Keratinocyte (primary cell): ENCODE results near the gene SHQ1. TPM values are rescaled to one million over a fixed set of nuclear protein-coding genes. Genes with fewer than 3 reads are reported as not detected.

Experiments
- DNase-seq: peaks from one replicate; pipeline ENCODE4 v3.0.0-alpha.2; 2011; ENCODE audit warnings: low read depth, missing footprints, low spot score
- FAIRE-seq: peaks from 2 replicates; lab custom pipeline; 2011; peaks lifted over from hg19 to GRCh38; lab: Jason Lieb, UNC
- H2AFZ ChIP-seq: 2 replicates; pipeline ENCODE4 v1.6.0; 2012; ENCODE audit warnings: low read length, control low read depth, inconsistent platforms; ENCODE audit not compliant: control insufficient read depth
- H3K27ac ChIP-seq: 2 replicates; pipeline ENCODE4 v1.5.1; 2011; ENCODE audit warnings: low read length; ENCODE audit not compliant: control insufficient read depth, insufficient read depth
- H3K27me3 ChIP-seq: 3 replicates; pipeline ENCODE4 v1.6.0; 2011; ENCODE audit warnings: low read length; ENCODE audit not compliant: control insufficient read depth, insufficient read depth; ENCODE audit errors: extremely low read depth
- H3K36me3 ChIP-seq, 2 experiments: 2 replicates in 1 of 2; 3 replicates in 1 of 2; pipeline ENCODE4 v1.5.1; 2011; ENCODE audit warnings: low read length in 2 of 2, mild to moderate bottlenecking in 1 of 2; ENCODE audit not compliant: control insufficient read depth in 2 of 2, insufficient read depth in 2 of 2; ENCODE audit errors: extremely low read depth in 1 of 2
- H3K4me1 ChIP-seq: 3 replicates; pipeline ENCODE4 v1.5.1; 2011; ENCODE audit warnings: low read length; ENCODE audit not compliant: control insufficient read depth, insufficient read depth; ENCODE audit errors: extremely low read depth
- H3K4me2 ChIP-seq: 3 replicates; pipeline ENCODE4 v1.6.0; 2011; ENCODE audit warnings: low read depth, low read length; ENCODE audit not compliant: control insufficient read depth, insufficient read depth; ENCODE audit errors: extremely low read depth
- H3K4me3 ChIP-seq, 3 experiments: fragments of 200-600 bp in 1 of 3; sonication (generic) in 1 of 3; 2 replicates in 2 of 3; 3 replicates in 1 of 3; pipeline ENCODE4 v1.5.1; 2011 to 2016; ENCODE audit warnings: low read length in 3 of 3, mild to moderate bottlenecking in 3 of 3, control low read depth in 2 of 3, inconsistent platforms in 1 of 3, low read depth in 1 of 3, mixed read lengths in 1 of 3, mixed run types in 1 of 3, moderate library complexity in 1 of 3; ENCODE audit not compliant: control insufficient read depth in 2 of 3, insufficient read depth in 2 of 3; ENCODE audit errors: extremely low read depth in 1 of 3
- H3K79me2 ChIP-seq: 2 replicates; pipeline ENCODE4 v1.6.0; 2012; ENCODE audit warnings: low read length; ENCODE audit not compliant: control insufficient read depth, insufficient read depth
- H3K9ac ChIP-seq: 3 replicates; pipeline ENCODE4 v1.6.0; 2011; ENCODE audit warnings: low read length; ENCODE audit not compliant: control insufficient read depth, insufficient read depth; ENCODE audit errors: extremely low read depth
- H3K9me1 ChIP-seq: 3 replicates; pipeline ENCODE4 v1.6.0; 2011; ENCODE audit warnings: low read length; ENCODE audit not compliant: control insufficient read depth, insufficient read depth; ENCODE audit errors: extremely low read depth
- H3K9me3 ChIP-seq: 2 replicates; pipeline ENCODE4 v1.5.1; 2012; ENCODE audit warnings: low read depth, low read length; ENCODE audit not compliant: control insufficient read depth
- H4K20me1 ChIP-seq: 3 replicates; pipeline ENCODE4 v1.6.0; 2011; ENCODE audit warnings: low read length; ENCODE audit not compliant: control insufficient read depth, insufficient read depth; ENCODE audit errors: extremely low read depth
- EZH2 ChIP-seq: IDR thresholded peaks from one replicate; pipeline ENCODE4 v1.6.1; 2012; ENCODE audit warnings: inconsistent platforms, mild to moderate bottlenecking, low read length, moderate library complexity
- dilution Hi-C: fragments of 300-500 bp; cut with MboI; formaldehyde crosslinking; loops from one replicate; pipeline ENCODE4 v1.7.0; 2020; ENCODE audit warnings: low sequenced_read_pairs; ENCODE audit not compliant: extremely low pct_ligation_motif_present
- polyA plus RNA-seq, 5 experiments: library from polyadenylated mRNA; depleted of rRNA in 3 of 5; stranded (reverse) in 3 of 5; stranded (forward) in 1 of 5; unstranded in 1 of 5; fragments of >200 nt; gene quantifications; 1 replicate in 1 of 5; 2 replicates in 3 of 5; 3 replicates in 1 of 5; pipeline versions ENCODE4 v1.2.1 to v1.2.3, GENCODE V29; 2011 to 2012; ENCODE audit warnings: missing spikeins in 2 of 5, low read depth in 1 of 5, low replicate concordance in 1 of 5
- TF ChIP-seq, protein P1 (sequence below), 3 experiments: IDR thresholded peaks in 1 of 3; conservative IDR thresholded peaks in 1 of 3; optimal IDR thresholded peaks in 1 of 3; 2 replicates in 2 of 3; 3 replicates in 1 of 3; pipeline versions ENCODE3 to v1.5.1; 2011; ENCODE audit warnings: low read length in 3 of 3, mild to moderate bottlenecking in 3 of 3, moderate library complexity in 2 of 3, control low read depth in 1 of 3, inconsistent platforms in 1 of 3; ENCODE audit not compliant: insufficient read depth in 2 of 3; ENCODE audit errors: extremely low read depth in 1 of 3

Gene SHQ1
- polyA plus RNA-seq, 1 donor (not counting 4 experiments of a cell fraction or from before 2014, with no cell fraction given): 17.7 TPM

DNA sequence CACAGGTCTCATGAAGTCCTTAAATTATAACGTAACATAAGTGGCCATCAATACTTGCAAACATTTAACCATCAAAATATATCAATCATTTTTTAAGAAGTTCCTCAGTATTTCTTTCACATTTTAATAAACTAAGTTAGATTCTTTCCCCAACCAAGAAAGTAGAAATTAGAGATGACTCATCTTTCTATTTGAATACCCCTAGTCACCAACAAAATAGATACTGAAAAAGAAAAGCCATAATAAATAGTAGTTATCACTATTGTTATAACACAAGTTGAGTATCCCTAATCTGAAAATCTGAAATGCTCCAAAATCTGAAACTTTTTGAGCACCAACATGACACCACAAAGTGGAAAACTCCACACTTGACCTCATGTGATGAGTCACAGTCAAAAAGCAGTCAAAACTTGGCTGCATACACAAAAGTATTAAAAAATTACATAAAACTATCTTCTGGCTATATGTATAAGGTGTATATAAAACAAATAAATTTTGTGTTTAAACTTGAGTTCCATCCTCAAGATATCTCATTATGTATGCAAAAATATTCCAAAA, 3.7 kb downstream of the SHQ1 start:
- no peaks in the 10 kb centered on the region for H3K9me1 ChIP-seq
- peaks cover 24% of the 10 kb centered on the region for H3K79me2 ChIP-seq
- H3K9ac ChIP-seq: no peak overlapping the region
- no peak overlapping the region for H3K4me2 ChIP-seq
- H4K20me1 ChIP-seq: no peaks in the 10 kb centered on the region
- FAIRE-seq: no peak
- dilution Hi-C loops: no loop called here
- H3K4me3 ChIP-seq: no peak overlapping the region
- H3K27me3 ChIP-seq: no peaks in the 10 kb centered on the region
- H3K4me1 ChIP-seq: peaks cover 16% of the 10 kb centered on the region
- DNase-seq: no peak
- TF ChIP-seq, protein P1, sequence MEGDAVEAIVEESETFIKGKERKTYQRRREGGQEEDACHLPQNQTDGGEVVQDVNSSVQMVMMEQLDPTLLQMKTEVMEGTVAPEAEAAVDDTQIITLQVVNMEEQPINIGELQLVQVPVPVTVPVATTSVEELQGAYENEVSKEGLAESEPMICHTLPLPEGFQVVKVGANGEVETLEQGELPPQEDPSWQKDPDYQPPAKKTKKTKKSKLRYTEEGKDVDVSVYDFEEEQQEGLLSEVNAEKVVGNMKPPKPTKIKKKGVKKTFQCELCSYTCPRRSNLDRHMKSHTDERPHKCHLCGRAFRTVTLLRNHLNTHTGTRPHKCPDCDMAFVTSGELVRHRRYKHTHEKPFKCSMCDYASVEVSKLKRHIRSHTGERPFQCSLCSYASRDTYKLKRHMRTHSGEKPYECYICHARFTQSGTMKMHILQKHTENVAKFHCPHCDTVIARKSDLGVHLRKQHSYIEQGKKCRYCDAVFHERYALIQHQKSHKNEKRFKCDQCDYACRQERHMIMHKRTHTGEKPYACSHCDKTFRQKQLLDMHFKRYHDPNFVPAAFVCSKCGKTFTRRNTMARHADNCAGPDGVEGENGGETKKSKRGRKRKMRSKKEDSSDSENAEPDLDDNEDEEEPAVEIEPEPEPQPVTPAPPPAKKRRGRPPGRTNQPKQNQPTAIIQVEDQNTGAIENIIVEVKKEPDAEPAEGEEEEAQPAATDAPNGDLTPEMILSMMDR (optimal IDR thresholded peaks at IDR 0.05 in 1 of 3, IDR thresholded peaks at IDR 0.05 in 1 of 3, conservative IDR thresholded peaks at IDR 0.05 in 1 of 3; ENCODE audit: extremely low read depth in 1 of 3, insufficient read depth in 2 of 3, low read length in 3 of 3): no peak
- TF ChIP-seq EZH2: no peak
- peaks cover 2 to 3% of the 10 kb centered on the region in 2 experiments for H3K36me3 ChIP-seq
- H3K27ac ChIP-seq: no peak overlapping the region
- H2AFZ ChIP-seq: no peak overlapping the region
- H3K9me3 ChIP-seq: no peaks in the 10 kb centered on the region

DNA sequence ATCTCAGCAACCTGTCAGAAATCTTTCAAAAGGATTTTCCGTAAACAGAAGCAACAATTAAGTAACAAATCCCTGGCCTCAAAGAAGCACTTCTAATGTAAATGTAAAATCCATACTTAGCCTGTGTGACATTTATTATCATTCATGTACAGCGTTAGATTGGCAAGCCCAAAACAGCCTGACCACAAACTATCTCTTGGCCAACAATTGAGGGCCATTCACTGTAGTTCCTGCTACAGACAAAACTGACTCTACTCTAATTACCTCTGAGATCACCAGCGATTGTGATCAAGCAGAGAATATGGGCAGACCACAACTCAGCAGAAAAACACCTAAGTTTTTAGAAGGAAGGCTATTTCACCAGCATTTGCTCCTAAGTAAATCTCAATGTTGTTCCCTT, 9.2 kb downstream of the SHQ1 start:
- Histone ChIP-seq H3K36me3 (peaks cover 2 to 9% of the 10 kb centered on the region in 2 experiments), H2AFZ (no peak overlapping the region), H3K4me2 (no peak overlapping the region), H3K27ac (no peak overlapping the region), H3K27me3 (no peaks in the 10 kb centered on the region), H3K9ac (no peak overlapping the region), H3K4me1 (no peaks in the 10 kb centered on the region), H3K9me1 (no peaks in the 10 kb centered on the region), H3K4me3 (no peak overlapping the region), H3K9me3 (no peaks in the 10 kb centered on the region), H3K79me2 (no peaks in the 10 kb centered on the region), H4K20me1 (no peaks in the 10 kb centered on the region)
- FAIRE-seq (no peak), DNase-seq (no peak)
- TF ChIP-seq, protein P1 (optimal IDR thresholded peaks at IDR 0.05 in 1 of 3, IDR thresholded peaks at IDR 0.05 in 1 of 3, conservative IDR thresholded peaks at IDR 0.05 in 1 of 3; ENCODE audit: extremely low read depth in 1 of 3, insufficient read depth in 2 of 3, low read length in 3 of 3): no peak
- TF ChIP-seq EZH2: no peak
- dilution Hi-C loops: no loop called here
